GM21526 (cell line): Measurements from ENCODE around the gene HDHD5.

Source experiments
- ATAC-seq: cut with Tn5 transposase; IDR thresholded peaks from one replicate; pipeline ENCODE4 v1.9.1; 2021; ENCODE audit warnings: moderate library complexity; ENCODE audit not compliant: unreplicated experiment, low FRiP score

HDHD5 gene

DNA sequence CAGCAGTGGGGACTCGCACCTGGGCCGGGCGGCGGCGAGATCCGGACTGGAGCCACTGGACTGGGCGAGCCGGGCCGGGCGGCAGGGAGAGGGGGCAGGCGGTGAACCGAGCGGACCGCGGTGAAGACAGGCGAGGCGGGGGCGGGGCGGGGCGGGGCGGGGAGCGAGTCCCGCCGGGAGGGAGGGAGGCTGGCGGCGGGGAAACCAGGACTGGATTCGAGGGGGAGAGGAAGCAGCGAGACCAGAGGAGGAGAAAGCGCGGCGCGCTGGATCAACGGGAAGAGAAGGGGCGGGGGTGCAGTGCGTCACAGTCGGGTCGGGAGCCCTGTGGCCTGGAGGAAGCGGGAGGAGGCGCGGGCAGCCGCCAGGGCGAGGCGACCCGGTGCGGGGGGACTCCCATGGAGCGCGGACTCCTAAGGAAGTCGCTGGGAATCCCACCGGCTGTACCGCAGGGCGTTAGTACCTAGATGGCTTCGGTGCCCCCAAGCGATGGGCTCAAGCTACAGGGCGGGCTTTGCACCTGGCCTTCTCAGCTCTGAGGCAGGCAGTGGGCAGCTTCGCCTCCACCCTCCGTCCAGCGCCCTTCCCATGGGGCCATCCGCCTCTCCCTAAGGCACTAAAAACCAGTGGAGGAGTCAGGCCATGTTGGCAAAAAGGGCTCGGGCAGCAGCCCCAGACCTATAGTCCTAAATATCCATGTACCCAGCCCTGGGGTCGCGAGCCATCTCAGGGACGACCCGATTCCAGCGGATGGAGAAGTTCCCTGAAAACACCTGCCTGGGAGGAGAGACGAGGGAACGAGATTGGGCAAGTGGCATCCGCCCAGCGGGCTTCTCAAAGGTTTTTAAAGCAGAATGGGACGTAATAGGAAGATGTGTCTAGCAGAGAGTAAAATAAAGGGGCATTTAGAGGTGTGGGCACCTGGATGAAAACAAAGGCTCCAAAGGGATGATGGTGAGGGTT is 37.6 kb downstream of the HDHD5 start, which contains the start of gene TMEM121B:
Gene TMEM121B, minus strand, starts transcription at position 128 of the 963 bp plus-strand sequence. CDS start 233 bp downstream, outside the sequence.
- ATAC-seq: no peak

DNA sequence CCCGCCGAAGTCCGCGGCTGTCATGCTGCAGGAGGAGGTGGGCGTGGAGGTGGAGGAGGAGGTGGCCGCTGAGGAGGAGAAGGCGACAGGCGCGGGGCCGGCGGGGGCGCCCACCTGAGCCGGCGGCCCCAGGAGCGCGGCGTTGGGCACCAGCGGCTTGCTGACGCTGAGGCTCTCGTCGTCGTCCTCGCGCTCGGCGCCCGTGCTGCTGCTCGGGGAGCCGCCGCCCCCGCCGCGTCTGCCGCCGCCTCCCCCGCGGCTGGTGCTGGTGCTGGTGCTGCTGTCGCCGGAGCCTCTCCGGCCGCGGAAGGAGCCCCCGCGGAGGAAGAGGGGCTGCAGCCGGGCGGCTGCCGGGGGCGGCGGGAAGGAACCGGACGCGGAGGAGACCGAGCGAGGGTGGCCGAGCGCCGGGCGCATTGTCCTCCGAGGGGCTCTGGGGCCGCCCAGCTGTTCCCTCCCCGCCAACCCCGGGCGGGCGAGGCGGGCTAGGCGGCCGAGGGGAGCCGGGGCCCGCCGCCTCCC is 38.3 kb downstream of the HDHD5 start:
- no peak for ATAC-seq

DNA sequence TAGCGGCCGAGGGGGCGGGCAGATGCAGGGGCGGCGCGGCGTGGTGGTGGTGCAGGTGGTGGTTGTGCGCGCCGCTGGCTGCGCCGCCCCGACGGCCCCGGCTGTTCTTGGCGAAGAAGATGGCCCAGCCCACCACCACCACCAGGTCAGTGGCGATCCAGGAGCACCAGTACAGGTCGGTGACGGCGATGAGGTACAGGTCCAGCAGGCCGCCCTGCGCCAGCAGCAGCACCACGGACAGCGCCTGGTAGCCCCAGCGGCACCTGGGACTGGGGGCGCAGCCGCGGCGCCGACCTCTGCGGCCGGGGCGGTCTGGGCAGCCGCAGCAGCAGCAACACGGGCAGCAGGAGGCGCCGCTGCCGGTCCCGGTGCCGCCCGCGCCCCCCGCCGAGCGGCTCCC is 38.8 kb downstream of the HDHD5 start:
- ATAC-seq: no peak

DNA sequence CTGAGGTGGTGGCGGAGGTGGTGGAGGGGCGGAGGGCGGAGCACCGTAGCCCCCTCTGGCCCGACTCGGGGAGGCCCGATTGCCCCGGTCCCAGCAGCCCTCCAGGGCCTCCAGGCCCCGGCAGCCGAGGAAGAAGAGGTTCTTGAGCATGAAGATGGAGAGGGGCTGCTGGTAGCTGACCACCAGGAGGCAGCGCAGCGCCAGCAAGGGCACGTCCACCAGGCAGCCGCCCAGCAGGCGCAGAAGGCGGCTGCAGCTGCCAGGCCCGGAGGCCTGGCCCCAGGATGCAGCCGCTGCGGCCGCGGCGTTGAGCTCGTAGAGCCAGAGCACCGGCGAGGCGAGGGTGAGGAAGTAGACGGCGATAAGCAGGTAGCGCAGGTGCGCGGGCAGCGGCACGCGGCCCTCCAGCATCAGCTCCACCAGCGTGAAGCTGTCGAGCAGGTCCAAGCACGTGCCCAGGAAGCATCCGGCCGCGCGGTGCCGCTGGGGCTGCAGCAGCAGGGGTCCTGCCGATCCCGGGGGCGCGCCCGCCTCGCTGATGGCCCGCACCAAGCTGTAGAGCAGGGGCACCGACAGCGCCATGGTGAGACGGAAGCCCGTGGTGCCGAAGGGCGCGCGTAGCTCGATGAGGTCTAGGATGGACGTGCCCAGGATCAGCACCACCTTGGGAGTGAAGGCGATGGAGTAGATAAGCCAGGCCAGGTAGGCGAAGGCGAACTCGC is 39.4 kb downstream of the HDHD5 start:
- ATAC-seq: no peak

DNA sequence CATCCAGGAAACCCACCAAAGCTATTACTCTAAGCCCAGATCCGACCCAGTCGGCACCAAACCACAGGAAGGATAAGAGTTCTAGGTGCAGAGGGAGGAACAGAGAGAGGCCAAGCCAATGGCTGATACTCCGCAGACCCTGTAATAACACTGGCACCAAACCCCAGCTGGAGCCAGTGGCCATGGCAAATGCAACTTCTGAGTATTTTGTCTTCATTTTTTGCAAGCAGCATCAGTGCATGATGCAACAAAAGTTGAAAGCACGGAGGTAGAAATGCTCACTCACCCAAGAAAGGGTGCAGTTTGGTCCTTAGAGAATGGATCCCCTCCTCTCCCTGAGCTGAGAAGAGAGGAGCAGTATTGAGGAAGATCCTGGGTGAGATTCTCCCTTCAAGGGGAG is 40.7 kb downstream of the HDHD5 start:
- ATAC-seq: no peak

DNA sequence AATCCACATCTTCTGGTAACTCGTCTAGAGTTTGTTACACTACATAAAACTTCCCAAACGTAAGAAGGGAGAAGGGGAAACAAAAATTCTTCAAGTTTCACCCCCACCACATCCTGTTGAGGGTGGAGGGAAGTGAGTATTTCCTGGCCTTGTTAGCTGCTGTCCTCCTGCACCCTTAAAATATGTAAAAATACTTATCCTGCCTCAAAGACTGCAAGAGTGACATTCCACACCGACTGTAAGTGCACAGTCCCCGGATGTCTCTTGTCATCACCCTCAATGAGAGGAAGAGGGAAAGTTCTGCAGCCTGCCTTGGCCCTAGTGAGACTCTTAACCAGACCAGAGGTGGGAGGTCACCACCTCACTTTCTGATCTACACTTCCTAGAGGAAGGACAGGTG is 41.2 kb downstream of the HDHD5 start:
- no peak for ATAC-seq

DNA sequence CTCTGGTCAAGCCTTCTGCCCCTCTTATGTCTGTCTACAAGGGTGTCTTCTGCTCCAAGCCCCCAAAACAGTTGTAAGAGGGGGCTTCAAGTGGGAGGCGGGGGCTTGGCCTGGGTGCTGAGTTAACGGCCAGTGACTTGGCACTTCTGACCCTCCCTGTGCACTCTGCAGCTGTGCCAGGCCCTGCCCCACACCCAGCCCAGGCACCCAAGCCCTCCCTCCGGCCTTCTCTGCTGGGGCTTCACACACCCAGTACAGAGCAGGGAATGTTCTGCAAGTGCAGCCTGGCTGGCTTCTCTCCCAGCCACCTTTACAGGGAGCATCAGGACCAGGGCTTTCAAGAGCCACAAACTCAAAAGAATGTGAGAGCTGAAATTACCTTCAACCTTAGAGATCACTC is 41.7 kb downstream of the HDHD5 start:
- no peak for ATAC-seq

DNA sequence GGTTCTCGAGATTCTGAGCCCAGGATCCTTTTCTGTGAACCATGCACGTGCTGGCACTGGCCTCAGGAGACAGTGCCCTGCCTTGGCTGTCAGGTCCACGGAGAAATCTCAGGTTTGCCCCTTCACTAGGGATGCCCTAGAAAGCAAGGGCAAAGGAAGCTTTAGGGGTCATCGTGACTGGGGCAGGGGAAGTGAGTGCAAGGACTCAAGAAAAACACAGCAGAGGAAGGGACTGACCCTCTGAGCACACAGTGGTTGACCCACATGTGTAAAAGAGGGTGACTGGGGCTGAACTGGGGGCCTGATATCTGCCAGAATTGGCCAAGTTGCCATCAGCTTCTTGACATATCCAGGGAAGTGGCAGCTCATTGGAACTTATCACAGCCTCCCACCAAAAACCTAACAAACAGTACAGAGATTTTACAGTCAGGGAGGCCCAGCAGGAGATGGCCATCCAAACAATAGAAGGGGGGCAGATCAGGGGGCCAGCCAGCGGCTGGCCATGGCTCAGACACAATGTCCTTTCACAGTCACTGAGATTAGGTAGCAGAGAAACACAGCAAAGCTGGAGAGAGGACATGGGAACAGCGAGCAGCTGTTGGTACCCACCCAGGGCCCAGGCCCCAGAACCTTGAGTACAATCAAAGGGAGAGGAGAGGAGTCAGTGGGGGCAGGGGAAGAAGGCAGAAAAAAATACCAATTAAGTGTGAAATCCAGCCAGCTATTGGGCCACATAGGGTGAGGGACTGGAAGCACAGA is 42.3 kb downstream of the HDHD5 start:
- no peak for ATAC-seq

DNA sequence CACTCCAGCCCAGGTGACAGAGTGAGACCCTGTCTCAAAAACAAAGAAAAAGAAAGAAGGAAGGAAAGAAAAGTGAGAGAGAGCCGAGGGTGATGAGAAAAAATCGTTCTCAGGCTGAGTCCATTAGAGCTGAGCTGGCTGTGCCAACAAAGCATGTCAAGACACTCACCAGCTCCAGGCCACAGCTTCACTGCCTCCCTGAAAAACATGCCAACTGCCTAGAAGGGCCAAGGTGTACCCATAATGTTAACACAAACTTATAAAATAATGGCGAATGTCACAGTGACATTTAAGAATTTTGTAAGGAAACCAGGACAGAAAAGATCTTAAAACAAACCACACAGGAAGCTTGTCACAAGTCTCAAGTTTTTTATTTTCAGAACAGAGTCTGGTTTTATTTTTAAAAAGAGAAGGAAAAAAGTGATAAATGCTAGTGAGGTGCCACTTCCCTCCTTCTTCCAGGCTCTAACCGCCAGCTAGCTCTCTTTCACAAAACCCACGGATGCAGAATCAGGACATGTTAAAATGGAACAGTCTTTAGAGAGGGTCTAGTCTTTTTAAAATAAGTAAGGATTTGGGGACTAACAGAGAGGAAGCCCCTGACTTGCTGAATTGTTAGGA is 43.0 kb downstream of the HDHD5 start:
- ATAC-seq: no peak

DNA sequence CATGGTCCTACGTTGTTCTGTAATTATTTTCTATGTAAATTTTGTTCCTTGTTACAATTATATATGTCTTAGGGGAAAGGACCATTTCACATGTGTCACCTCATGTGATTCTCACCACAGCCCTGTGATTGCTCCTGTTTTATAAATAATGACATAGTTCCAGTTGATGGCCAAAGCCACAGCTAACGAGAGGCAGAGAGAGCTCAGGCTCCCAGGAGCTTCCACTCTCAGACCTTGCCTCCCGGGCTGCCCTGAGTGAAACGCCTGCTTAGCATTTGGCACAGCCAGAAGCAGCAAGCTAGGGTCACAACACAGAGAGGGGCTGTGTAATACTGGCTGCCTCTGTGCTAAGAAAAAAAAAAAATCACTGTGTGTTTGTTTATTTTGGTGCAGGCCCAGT is 43.8 kb downstream of the HDHD5 start:
- no peak for ATAC-seq

DNA sequence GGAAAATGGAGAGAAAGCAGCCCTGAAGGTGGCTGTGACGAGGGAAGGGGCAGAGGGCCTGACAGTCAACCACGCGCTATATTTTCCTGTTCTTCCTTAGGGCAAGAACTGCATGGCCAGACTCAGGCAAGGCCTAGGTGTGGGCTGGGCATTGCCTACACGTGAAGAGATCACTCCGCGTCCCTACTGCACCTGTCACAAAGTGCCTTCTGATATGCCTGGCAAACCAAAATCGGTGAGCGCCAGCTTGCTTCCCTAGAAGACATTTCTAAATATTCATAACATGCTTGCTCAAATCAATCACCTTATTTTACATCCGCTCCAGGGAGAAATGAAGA is 44.2 kb downstream of the HDHD5 start:
- no peak for ATAC-seq

DNA sequence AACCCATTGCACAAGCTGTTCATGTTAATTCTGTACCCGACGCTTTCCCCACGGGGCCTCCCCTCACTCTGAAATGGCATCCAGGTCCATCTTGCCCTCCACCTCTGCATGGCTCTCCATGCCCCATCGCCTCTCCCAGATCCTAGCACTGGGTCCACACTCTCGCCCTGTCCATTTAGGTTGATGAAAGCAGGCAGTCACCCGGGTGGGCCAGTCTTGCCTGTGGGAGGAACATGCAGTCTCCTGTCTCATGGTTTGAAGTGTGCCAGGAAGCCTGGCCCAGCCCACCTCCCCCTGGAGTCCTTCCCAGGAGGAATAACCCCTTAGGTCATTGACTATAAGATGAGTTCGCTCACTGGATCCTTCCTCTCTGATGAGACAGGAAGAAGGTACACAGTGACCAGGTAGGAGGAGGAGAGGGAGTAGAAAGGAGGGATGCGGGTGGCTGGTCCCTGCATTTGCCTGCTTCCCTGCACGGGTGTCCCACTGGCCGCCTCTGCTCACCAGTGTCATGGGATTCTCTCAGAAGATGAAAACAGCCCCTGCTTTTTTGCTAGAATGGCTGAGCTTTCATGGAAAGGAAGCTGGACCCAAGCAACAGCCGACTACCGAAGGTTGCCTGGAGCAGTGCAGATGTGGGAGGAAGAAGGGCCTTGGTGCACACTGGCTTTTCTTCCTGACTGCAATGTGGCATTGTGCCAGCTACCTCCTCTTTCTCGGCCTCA is 44.7 kb downstream of the HDHD5 start:
- no peak for ATAC-seq

DNA sequence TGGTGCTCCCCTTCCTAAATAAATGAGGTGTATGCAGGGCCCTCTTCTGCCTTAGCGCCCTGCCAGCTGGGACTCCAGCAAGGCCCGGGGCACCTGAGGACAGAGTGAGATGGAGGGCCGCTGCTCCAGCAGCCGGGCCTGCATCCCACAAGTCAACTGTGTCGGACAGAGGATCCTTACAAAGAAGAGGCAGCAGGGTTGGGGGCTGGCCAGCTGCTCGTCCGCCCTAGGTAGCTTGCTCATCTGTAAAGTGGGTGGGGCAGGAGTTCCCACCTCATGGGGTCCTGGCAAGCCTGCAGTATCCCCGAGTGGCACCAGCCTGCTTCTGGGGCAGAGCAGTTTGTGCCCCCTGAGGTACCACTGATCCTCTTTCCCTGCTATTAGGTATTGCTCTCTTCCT is 45.5 kb downstream of the HDHD5 start:
- ATAC-seq: no peak

DNA sequence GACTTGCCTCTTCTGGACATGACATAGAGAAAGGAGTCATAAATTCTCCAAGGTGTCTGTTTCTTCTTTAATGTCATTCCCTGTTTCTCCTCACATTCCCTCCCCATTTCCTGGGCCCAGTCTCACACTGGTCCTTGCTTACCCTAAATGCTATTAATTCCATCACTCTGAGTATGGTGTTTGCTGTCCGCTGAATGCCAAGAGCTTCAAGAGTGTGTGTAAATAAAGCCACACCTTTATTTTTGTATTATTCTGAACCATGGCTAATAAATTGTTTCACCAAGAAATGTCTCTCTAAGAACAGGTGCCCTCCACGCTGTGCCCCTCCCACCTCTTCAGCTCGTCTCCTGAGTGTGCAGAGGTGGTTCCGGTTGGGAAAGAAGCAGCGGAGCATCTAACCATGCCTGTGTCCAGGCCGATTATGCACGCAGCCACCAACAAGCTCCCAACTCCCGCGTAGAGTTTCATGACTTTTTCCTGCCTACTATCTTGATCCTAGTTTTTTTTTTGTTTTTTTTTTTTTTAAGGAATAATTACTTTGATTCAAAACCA is 46.5 kb downstream of the HDHD5 start:
- ATAC-seq: no peak

DNA sequence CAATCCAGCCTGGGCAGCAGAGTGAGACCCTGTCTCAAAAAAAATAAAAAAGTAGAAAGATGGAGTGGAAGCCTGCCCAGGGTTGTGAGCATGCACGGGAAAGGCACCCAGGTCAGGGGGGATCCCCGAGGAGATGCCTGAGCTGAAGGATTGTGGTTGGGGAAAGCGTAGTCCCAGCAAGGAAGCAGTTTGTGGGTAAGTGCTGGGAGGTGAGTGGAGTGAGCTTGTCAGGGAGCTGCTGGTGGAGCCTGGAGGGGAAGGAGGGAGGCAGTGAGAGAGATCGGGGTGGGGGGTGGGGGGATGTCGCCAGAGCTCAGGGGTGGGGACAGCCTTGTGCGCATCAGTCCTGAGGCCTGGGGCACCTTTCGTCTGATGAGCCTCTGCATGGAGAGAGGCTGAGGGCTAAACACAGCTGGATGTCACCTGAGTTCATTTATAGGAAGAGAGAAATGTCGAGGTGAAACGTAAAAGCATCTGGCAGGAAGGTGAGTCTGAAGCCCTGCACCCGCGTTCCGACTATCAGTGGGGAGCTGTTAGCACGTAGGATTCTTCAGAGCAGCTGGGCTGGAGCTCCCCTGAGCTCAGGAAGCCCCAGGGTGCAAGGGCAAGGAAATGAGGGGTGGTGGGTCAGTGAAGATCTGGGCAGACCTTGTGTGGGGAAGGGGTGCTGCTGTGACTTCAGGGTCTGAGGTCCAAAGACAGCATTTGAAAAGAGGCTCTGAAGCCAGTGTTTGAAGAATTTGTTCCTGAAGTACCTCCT is 48.1 kb downstream of the HDHD5 start:
- ATAC-seq: no peak

DNA sequence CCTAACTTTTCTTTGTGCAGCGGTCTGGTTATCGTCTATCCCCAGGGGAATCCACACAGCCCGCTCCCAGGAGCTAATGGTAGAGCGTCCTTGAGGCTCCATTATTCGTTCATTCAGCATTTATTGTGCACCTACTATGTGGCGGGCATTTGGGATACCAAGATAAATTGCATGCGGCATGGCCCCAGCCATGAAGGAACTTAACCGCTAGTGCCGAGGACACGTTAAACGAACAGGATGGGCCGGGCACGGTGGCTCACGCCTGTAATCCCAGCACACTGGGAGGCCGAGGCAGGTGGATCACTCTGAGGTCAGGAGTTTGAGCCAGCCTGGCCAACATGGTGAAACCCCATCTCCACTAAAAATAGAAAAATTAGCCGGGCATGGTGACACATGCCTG is 49.1 kb downstream of the HDHD5 start:
- ATAC-seq: no peak

DNA sequence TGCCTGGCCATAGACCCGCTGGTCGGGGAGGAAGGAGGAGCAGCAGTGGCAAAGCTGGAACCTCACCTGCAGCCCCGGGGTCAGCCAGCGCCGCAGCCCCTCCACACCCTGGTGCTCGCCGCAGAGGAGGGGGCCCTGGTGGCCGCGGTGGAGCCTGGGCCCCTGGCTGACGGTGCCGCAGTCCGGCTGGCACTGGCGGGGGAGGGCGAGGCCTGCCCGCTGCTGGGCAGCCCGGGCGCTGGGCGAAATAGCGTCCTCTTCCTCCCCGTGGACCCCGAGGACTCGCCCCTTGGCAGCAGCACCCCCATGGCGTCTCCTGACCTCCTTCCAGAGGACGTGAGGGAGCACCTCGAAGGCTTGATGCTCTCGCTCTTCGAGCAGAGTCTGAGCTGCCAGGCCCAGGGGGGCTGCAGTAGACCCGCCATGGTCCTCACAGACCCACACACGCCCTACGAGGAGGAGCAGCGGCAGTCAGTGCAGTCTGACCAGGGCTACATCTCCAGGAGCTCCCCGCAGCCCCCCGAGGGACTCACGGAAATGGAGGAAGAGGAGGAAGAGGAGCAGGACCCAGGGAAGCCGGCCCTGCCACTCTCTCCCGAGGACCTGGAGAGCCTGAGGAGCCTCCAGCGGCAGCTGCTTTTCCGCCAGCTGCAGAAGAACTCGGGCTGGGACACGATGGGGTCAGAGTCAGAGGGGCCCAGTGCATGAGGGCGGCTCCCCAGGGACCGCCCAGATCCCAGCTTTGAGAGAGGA is 49.8 kb downstream of the HDHD5 start:
- ATAC-seq: no peak
